HEK293 (cell line): ENCODE measurements around the gene NHS.

Source experiments
- CTCF ChIA-PET: fragments of 350-600 bp; formaldehyde crosslinking; extraction: SDS; loops from one replicate; lab custom pipeline; 2021; ENCODE audit warnings: antibody characterized with exemption; lab: Yijun Ruan, JAX
- POLR2A ChIA-PET: fragments of 300-600 bp; formaldehyde crosslinking; extraction: SDS; loops from one replicate; lab custom pipeline; 2020; ENCODE audit warnings: antibody characterized with exemption, inconsistent platforms; lab: Yijun Ruan, JAX
- H3K27ac ChIP-seq: fragments of 200-500 bp; sonication (Bioruptor generic); 2 replicates; pipeline ENCODE4 v1.5.1; 2014; ENCODE audit warnings: low read depth, low read length, control low read depth, inconsistent platforms; ENCODE audit errors: extremely low read depth
- H3K36me3 ChIP-seq, 2 experiments: fragments of 200-500 bp in 1 of 2; sonication (Bioruptor generic) in 1 of 2; 1 replicate in 1 of 2; 2 replicates in 1 of 2; pipeline ENCODE4 v1.5.1; 2014 to 2017; ENCODE audit warnings: inconsistent platforms in 2 of 2, low read length in 2 of 2; ENCODE audit not compliant: control insufficient read depth in 2 of 2, insufficient read depth in 1 of 2
- H3K4me1 ChIP-seq: fragments of 200-500 bp; sonication (Bioruptor generic); 2 replicates; pipeline ENCODE4 v1.5.1; 2014; ENCODE audit warnings: mild to moderate bottlenecking, low read length, inconsistent platforms; ENCODE audit not compliant: control insufficient read depth, insufficient read depth
- H3K4me3 ChIP-seq: 2 replicates; pipeline ENCODE4 v1.5.1; 2011; ENCODE audit warnings: low read depth, mild to moderate bottlenecking, control low read depth, low read length, moderate library complexity
- H3K9me3 ChIP-seq: fragments of 200-500 bp; sonication (Bioruptor generic); 2 replicates; pipeline ENCODE4 v1.5.1; 2014; ENCODE audit warnings: low read depth, low read length, inconsistent platforms; ENCODE audit not compliant: control insufficient read depth, insufficient read depth
- BCL11A ChIP-seq: fragments of 450-650 bp; formaldehyde crosslinking; IDR thresholded peaks from 2 replicates; pipeline ENCODE4 v1.5.1; 2016; ENCODE audit warnings: low read depth, missing biosample characterization, missing genetic modification characterization
- CTCF ChIP-seq: fragments of 450-650 bp; formaldehyde crosslinking; IDR thresholded peaks from 2 replicates; pipeline ENCODE4 v1.5.1; 2016; ENCODE audit warnings: missing biosample characterization, missing genetic modification characterization
- GLIS1 ChIP-seq: fragments of 450-650 bp; formaldehyde crosslinking; IDR thresholded peaks from 2 replicates; pipeline ENCODE4 v1.5.1; 2016; ENCODE audit warnings: missing biosample characterization, missing genetic modification characterization
- MZF1 ChIP-seq: fragments of 450-650 bp; formaldehyde crosslinking; IDR thresholded peaks from 2 replicates; pipeline ENCODE4 v1.5.1; 2017; ENCODE audit warnings: missing biosample characterization, missing genetic modification characterization, borderline replicate concordance
- PBX3 ChIP-seq: sonication (generic); formaldehyde crosslinking; IDR thresholded peaks from 2 replicates; pipeline ENCODE4 v1.8.1; 2022; ENCODE audit warnings: mild to moderate bottlenecking, moderate library complexity, missing genetic modification reagents
- RBAK ChIP-seq: fragments of 450-650 bp; formaldehyde crosslinking; IDR thresholded peaks from 2 replicates; pipeline ENCODE4 v1.5.1; 2016; ENCODE audit warnings: missing biosample characterization, missing genetic modification characterization
- YY2 ChIP-seq: fragments of 450-650 bp; formaldehyde crosslinking; IDR thresholded peaks from 2 replicates; pipeline ENCODE4 v1.5.1; 2016; ENCODE audit warnings: missing biosample characterization, missing genetic modification characterization
- ZNF18 ChIP-seq: fragments of 450-650 bp; formaldehyde crosslinking; IDR thresholded peaks from 2 replicates; pipeline ENCODE4 v1.5.1; 2016; ENCODE audit warnings: missing biosample characterization, missing genetic modification characterization
- ZNF214 ChIP-seq: fragments of 450-650 bp; formaldehyde crosslinking; IDR thresholded peaks from 2 replicates; pipeline ENCODE4 v1.5.1; 2017; ENCODE audit warnings: missing biosample characterization, mild to moderate bottlenecking, missing genetic modification characterization, borderline replicate concordance
- ZNF23 ChIP-seq: fragments of 450-650 bp; formaldehyde crosslinking; IDR thresholded peaks from 2 replicates; pipeline ENCODE4 v1.5.1; 2016; ENCODE audit warnings: missing biosample characterization, missing genetic modification characterization, borderline replicate concordance
- ZNF362 ChIP-seq: fragments of 450-650 bp; formaldehyde crosslinking; IDR thresholded peaks from 2 replicates; pipeline ENCODE4 v1.5.1; 2016; ENCODE audit warnings: missing biosample characterization, missing genetic modification characterization
- ZNF391 ChIP-seq: fragments of 450-650 bp; formaldehyde crosslinking; IDR thresholded peaks from 2 replicates; pipeline ENCODE4 v1.5.1; 2016; ENCODE audit warnings: low read depth, missing biosample characterization, missing genetic modification characterization, borderline replicate concordance
- ZNF548 ChIP-seq: fragments of 450-650 bp; formaldehyde crosslinking; IDR thresholded peaks from 2 replicates; pipeline ENCODE4 v1.5.1; 2016; ENCODE audit warnings: missing biosample characterization, missing genetic modification characterization
- ZNF580 ChIP-seq: fragments of 450-650 bp; formaldehyde crosslinking; IDR thresholded peaks from 2 replicates; pipeline ENCODE4 v1.5.1; 2016; ENCODE audit warnings: missing biosample characterization, missing genetic modification characterization
- ZNF596 ChIP-seq: fragments of 450-650 bp; IDR thresholded peaks from 2 replicates; pipeline ENCODE4 v1.5.0; 2018; ENCODE audit warnings: missing biosample characterization, mild to moderate bottlenecking, missing genetic modification characterization, moderate library complexity
- ZNF626 ChIP-seq: fragments of 450-650 bp; sonication (Bioruptor Pico); formaldehyde crosslinking; IDR thresholded peaks from 2 replicates; pipeline ENCODE4 v1.5.1; 2018; ENCODE audit warnings: missing biosample characterization, missing genetic modification characterization, inconsistent platforms
- ZNF660 ChIP-seq: fragments of 450-650 bp; IDR thresholded peaks from 2 replicates; pipeline ENCODE4 v1.5.1; 2018; ENCODE audit warnings: missing biosample characterization, mild to moderate bottlenecking, missing genetic modification characterization
- ZNF701 ChIP-seq: fragments of 450-650 bp; formaldehyde crosslinking; IDR thresholded peaks from 2 replicates; pipeline ENCODE4 v1.5.1; 2016; ENCODE audit warnings: missing biosample characterization, missing genetic modification characterization
- ZSCAN18 ChIP-seq: fragments of 450-650 bp; formaldehyde crosslinking; IDR thresholded peaks from 2 replicates; pipeline ENCODE4 v1.5.1; 2016; ENCODE audit warnings: missing biosample characterization, missing genetic modification characterization
- ZSCAN30 ChIP-seq: fragments of 450-650 bp; IDR thresholded peaks from 2 replicates; pipeline ENCODE4 v1.5.1; 2018; ENCODE audit warnings: missing biosample characterization, mild to moderate bottlenecking, missing genetic modification characterization, moderate library complexity

The NHS gene

GRCh38 chrX:17732138-17732783 is 357.3 kb downstream of the NHS start:
- POLR2A ChIA-PET = no interaction called here
- Histone ChIP-seq H3K4me1 (no peaks in the 10 kb centered on the region), H3K36me3 (peaks cover 0 to 17% of the 10 kb centered on the region in 2 experiments; a peak in 1 of 3 replicates), H3K4me3 (no peak overlapping the region), H3K9me3 (no peaks in the 10 kb centered on the region), H3K27ac (no peak overlapping the region)
- CTCF ChIA-PET = interaction anchor here (0.5 to 0.8 kb wide), 3 partner anchors 139 to 1462 kb away, joined by 3 read pairs; no protein-coding TSS in a partner anchor
- TF ChIP-seq ZNF660 (tag by site-specific recombination) (no peak), BCL11A (tag by site-specific recombination) (no peak), ZNF548 (tag by site-specific recombination) (no peak), ZSCAN30 (tag by site-specific recombination) (no peak), ZNF580 (no peak), RBAK (no peak), ZNF23 (tag by site-specific recombination) (no peak), ZNF362 (tag by site-specific recombination) (no peak), CTCF (tag by site-specific recombination) (no peak), ZNF18 (no peak), GLIS1 (tag by site-specific recombination) (no peak), ZNF214 (tag by site-specific recombination) (no peak), ZNF596 (no peak), PBX3 (CRISPR knock-in tag) (no peak), ZSCAN18 (tag by site-specific recombination) (no peak), ZNF626 (tag by site-specific recombination) (no peak), ZNF701 (tag by site-specific recombination) (no peak), MZF1 (no peak), ZNF391 (tag by site-specific recombination) (no peak), YY2 (tag by site-specific recombination) (no peak)
